Neural cell (in vitro differentiated cells): ENCODE data around the gene TDRD3. TPM values are rescaled to one million over a fixed set of nuclear protein-coding genes. Genes with fewer than 3 reads are reported as not detected.

Experiments
- H2AFZ ChIP-seq: fragments of 200-600, 300-800 bp; sonication (generic), shearing (Covaris generic); 2 replicates; pipeline ENCODE4 v1.6.0; 2014; ENCODE audit warnings: low read depth, mild to moderate bottlenecking, antibody characterized with exemption, low read length, moderate library complexity
- H3F3A ChIP-seq: fragments of 200-600 bp; shearing (Covaris generic); 2 replicates; pipeline ENCODE4 v1.6.1; 2016; ENCODE audit warnings: mild to moderate bottlenecking, moderate library complexity, mixed read lengths, antibody characterized with exemption, low read length; ENCODE audit not compliant: insufficient read depth, poor library complexity, severe bottlenecking
- H3K27ac ChIP-seq: fragments of 200-600, 300-800 bp; sonication (generic), shearing (Covaris generic); 2 replicates; pipeline ENCODE4 v1.5.1; 2014; ENCODE audit warnings: mild to moderate bottlenecking, low read length, moderate library complexity
- H3K27me3 ChIP-seq: fragments of 300-800, 200-600 bp; sonication (generic), shearing (Covaris generic); 2 replicates; pipeline ENCODE4 v1.6.0; 2014; ENCODE audit warnings: mild to moderate bottlenecking, low read depth, low read length, moderate library complexity; ENCODE audit not compliant: insufficient read depth
- H3K36me3 ChIP-seq: fragments of 300-800, 200-600 bp; sonication (generic), shearing (Covaris generic); 2 replicates; pipeline ENCODE4 v1.5.1; 2014; ENCODE audit warnings: mild to moderate bottlenecking, antibody characterized with exemption, low read length, moderate library complexity; ENCODE audit not compliant: insufficient read depth
- H3K4me2 ChIP-seq: fragments of 300-800, 200-600 bp; sonication (generic), shearing (Covaris generic); 2 replicates; pipeline ENCODE4 v1.6.0; 2014; ENCODE audit warnings: mild to moderate bottlenecking, low read length
- H3K4me3 ChIP-seq: fragments of 300-800, 200-600 bp; sonication (generic), shearing (Covaris generic); 2 replicates; pipeline ENCODE4 v1.5.1; 2014; ENCODE audit warnings: mild to moderate bottlenecking, low read length, moderate library complexity
- H3K79me2 ChIP-seq: fragments of 200-600 bp; shearing (Covaris generic); replicated peaks from 2 replicates; pipeline ENCODE4 v1.6.0; 2014; ENCODE audit warnings: mild to moderate bottlenecking, low read length, moderate library complexity; ENCODE audit not compliant: insufficient read depth
- H3K9ac ChIP-seq: fragments of 300-800, 200-600 bp; sonication (generic), shearing (Covaris generic); 2 replicates; pipeline ENCODE4 v1.6.1; 2016; ENCODE audit warnings: mild to moderate bottlenecking, low read length, mixed read lengths
- H3K9me2 ChIP-seq: fragments of 200-600 bp; shearing (Covaris generic); 2 replicates; pipeline ENCODE4 v1.6.1; 2016; ENCODE audit warnings: mild to moderate bottlenecking, low read length, mixed read lengths; ENCODE audit not compliant: insufficient read depth
- H3K9me3 ChIP-seq: fragments of 200-600, 300-800 bp; sonication (generic), shearing (Covaris generic); 2 replicates; pipeline ENCODE4 v1.6.1; 2016; ENCODE audit warnings: mild to moderate bottlenecking, mixed run types, low read length, moderate library complexity, mixed read lengths
- H4K20me1 ChIP-seq: fragments of 200-600 bp; shearing (Covaris generic); 2 replicates; pipeline ENCODE4 v1.6.1; 2016; ENCODE audit warnings: mild to moderate bottlenecking, mixed run types; ENCODE audit not compliant: insufficient read depth
- EP300 ChIP-seq: fragments of 450-650 bp; conservative IDR thresholded peaks from 2 replicates; pipeline ENCODE4 v1.6.1; 2014; ENCODE audit warnings: antibody characterized with exemption, mild to moderate bottlenecking, moderate library complexity; ENCODE audit not compliant: poor library complexity, severe bottlenecking
- EZH2 ChIP-seq: fragments of 200-600, 300-800 bp; shearing (Covaris generic), sonication (generic); IDR thresholded peaks from 2 replicates; pipeline ENCODE4 v1.6.1; 2014; ENCODE audit warnings: antibody characterized with exemption, low read length, borderline replicate concordance, mild to moderate bottlenecking; ENCODE audit not compliant: insufficient read depth, poor library complexity, severe bottlenecking
- RAD21 ChIP-seq: fragments of 450-650 bp; conservative IDR thresholded peaks from 2 replicates; pipeline ENCODE4 v1.6.1; 2014; ENCODE audit warnings: antibody characterized with exemption, mild to moderate bottlenecking, moderate library complexity
- SMC3 ChIP-seq: fragments of 450-650 bp; conservative IDR thresholded peaks from 2 replicates; pipeline ENCODE4 v1.6.1; 2014; ENCODE audit warnings: antibody characterized with exemption, mild to moderate bottlenecking, moderate library complexity; ENCODE audit not compliant: poor library complexity
- polyA plus RNA-seq: library from polyadenylated mRNA; depleted of rRNA; stranded (reverse); fragments of >200 nt; gene quantifications from 2 replicates; pipeline ENCODE4 v1.2.3, GENCODE V29; 2014
- TF ChIP-seq, protein P1 (sequence below): IDR thresholded peaks from 2 replicates; pipeline ENCODE4 v1.6.1; 2012; ENCODE audit warnings: borderline replicate concordance
- TF ChIP-seq, protein P2 (sequence below): fragments of 450-650 bp; IDR thresholded peaks from 2 replicates; pipeline ENCODE4 v1.5.1; 2014; ENCODE audit warnings: antibody characterized with exemption, mild to moderate bottlenecking, moderate library complexity; ENCODE audit not compliant: poor library complexity, severe bottlenecking

Gene TDRD3
- polyA plus RNA-seq, 1 donor from 2014 or later, result 10.0 TPM

DNA sequence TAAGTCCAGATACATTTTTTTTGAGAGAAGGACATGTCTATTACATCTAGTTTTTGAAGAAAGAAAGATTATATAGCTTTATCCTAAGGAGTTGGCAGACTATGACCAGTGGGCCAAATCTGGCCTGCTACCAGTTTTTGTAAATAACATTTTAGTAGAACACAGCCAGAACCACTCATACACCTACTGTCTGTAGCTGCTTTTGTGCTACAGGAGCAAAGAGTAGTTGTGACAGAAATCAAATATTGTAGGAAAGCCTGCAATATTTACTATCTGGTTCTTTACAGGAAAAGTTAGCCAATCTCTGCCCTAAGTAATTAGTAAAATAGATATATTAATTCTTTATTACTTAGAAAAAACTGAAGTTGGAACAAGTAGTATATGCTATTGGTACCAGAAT, 17.2 kb downstream of the TDRD3 start:
- Histone ChIP-seq H3K27ac (no peak overlapping the region), H3K9me2 (no peaks in the 10 kb centered on the region), H3K9ac (no peak overlapping the region), H2AFZ (no peak overlapping the region), H3K27me3 (no peaks in the 10 kb centered on the region), H4K20me1 (no peaks in the 10 kb centered on the region), H3K9me3 (no peaks in the 10 kb centered on the region), H3F3A (no peaks in the 10 kb centered on the region), H3K4me2 (no peak overlapping the region), H3K36me3 (no peaks in the 10 kb centered on the region), H3K79me2 (peaks cover 9% of the 10 kb centered on the region), H3K4me3 (no peak overlapping the region)
- TF ChIP-seq EZH2 (no peak), SMC3 (no peak), RAD21 (no peak), EP300 (no peak)
- TF ChIP-seq, protein P1, sequence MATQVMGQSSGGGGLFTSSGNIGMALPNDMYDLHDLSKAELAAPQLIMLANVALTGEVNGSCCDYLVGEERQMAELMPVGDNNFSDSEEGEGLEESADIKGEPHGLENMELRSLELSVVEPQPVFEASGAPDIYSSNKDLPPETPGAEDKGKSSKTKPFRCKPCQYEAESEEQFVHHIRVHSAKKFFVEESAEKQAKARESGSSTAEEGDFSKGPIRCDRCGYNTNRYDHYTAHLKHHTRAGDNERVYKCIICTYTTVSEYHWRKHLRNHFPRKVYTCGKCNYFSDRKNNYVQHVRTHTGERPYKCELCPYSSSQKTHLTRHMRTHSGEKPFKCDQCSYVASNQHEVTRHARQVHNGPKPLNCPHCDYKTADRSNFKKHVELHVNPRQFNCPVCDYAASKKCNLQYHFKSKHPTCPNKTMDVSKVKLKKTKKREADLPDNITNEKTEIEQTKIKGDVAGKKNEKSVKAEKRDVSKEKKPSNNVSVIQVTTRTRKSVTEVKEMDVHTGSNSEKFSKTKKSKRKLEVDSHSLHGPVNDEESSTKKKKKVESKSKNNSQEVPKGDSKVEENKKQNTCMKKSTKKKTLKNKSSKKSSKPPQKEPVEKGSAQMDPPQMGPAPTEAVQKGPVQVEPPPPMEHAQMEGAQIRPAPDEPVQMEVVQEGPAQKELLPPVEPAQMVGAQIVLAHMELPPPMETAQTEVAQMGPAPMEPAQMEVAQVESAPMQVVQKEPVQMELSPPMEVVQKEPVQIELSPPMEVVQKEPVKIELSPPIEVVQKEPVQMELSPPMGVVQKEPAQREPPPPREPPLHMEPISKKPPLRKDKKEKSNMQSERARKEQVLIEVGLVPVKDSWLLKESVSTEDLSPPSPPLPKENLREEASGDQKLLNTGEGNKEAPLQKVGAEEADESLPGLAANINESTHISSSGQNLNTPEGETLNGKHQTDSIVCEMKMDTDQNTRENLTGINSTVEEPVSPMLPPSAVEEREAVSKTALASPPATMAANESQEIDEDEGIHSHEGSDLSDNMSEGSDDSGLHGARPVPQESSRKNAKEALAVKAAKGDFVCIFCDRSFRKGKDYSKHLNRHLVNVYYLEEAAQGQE, result no peak
- TF ChIP-seq, protein P2, sequence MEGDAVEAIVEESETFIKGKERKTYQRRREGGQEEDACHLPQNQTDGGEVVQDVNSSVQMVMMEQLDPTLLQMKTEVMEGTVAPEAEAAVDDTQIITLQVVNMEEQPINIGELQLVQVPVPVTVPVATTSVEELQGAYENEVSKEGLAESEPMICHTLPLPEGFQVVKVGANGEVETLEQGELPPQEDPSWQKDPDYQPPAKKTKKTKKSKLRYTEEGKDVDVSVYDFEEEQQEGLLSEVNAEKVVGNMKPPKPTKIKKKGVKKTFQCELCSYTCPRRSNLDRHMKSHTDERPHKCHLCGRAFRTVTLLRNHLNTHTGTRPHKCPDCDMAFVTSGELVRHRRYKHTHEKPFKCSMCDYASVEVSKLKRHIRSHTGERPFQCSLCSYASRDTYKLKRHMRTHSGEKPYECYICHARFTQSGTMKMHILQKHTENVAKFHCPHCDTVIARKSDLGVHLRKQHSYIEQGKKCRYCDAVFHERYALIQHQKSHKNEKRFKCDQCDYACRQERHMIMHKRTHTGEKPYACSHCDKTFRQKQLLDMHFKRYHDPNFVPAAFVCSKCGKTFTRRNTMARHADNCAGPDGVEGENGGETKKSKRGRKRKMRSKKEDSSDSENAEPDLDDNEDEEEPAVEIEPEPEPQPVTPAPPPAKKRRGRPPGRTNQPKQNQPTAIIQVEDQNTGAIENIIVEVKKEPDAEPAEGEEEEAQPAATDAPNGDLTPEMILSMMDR, result no peak

DNA sequence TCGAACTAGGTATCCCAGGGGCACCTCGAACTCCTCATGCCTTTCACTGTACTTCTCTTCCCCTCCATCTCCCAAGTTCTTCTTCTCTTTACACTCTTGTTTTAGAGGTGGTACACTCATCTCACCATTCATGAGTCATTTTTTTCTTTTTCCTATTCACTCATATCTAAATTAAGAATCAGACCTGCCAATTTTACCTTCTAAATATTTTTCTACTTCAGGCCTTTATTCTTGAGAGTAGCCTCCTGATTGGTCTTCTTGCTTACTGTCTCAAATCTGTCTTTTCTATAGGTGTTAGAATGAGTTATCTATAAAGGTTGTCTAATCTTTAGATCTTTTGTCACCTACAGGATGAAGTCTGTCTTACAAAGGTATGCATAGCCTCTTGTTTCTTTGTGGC, 20.7 kb downstream of the TDRD3 start:
- H3K36me3 ChIP-seq, result no peaks in the 10 kb centered on the region
- TF ChIP-seq SMC3 (no peak), RAD21 (no peak), EZH2 (no peak)
- TF ChIP-seq, protein P2, result no peak
- TF ChIP-seq, protein P1, result no peak
- H3K9ac ChIP-seq, result no peak overlapping the region
- H3K4me3 ChIP-seq, result no peak overlapping the region
- H3K27ac ChIP-seq, result no peak overlapping the region
- no peaks in the 10 kb centered on the region for H3K9me3 ChIP-seq
- no peak overlapping the region for H3K4me2 ChIP-seq
- no peaks in the 10 kb centered on the region for H3F3A ChIP-seq
- H3K79me2 ChIP-seq, result peaks cover 9% of the 10 kb centered on the region
- H4K20me1 ChIP-seq, result no peaks in the 10 kb centered on the region
- no peaks in the 10 kb centered on the region for H3K9me2 ChIP-seq
- H3K27me3 ChIP-seq, result no peaks in the 10 kb centered on the region
- no peak overlapping the region for H2AFZ ChIP-seq
